NT2/D1 (cell line): Measurements from ENCODE around the gene ELOVL2.
"Not testable (repeated sequence)": the region's sequence is repeated elsewhere in the genome, so short reads cannot be mapped to it uniquely, and the experiment has no call there.

Experiments
- DNase-seq: peaks from one replicate; pipeline ENCODE4 v3.0.0-alpha.2; 2011; ENCODE audit warnings: low read depth, low spot score
- H3K27me3 ChIP-seq: 2 replicates; pipeline ENCODE4 v1.6.0; 2011; ENCODE audit warnings: mild to moderate bottlenecking; ENCODE audit not compliant: insufficient read length, insufficient read depth
- H3K36me3 ChIP-seq: 2 replicates; pipeline ENCODE4 v1.6.1; 2011; ENCODE audit warnings: mild to moderate bottlenecking, low read length, mixed read lengths; ENCODE audit not compliant: insufficient read depth, insufficient read length
- H3K4me1 ChIP-seq: 2 replicates; pipeline ENCODE4 v1.5.1; 2011; ENCODE audit not compliant: insufficient read depth, insufficient read length
- H3K4me3 ChIP-seq: 2 replicates; pipeline ENCODE4 v1.5.1; 2011; ENCODE audit warnings: low read depth; ENCODE audit not compliant: insufficient read length
- H3K9ac ChIP-seq: 2 replicates; pipeline ENCODE4 v1.6.0; 2011; ENCODE audit warnings: low read depth; ENCODE audit not compliant: insufficient read length
- H3K9me3 ChIP-seq: 2 replicates; pipeline ENCODE4 v1.5.1; 2011; ENCODE audit warnings: mild to moderate bottlenecking, low read length; ENCODE audit not compliant: insufficient read depth
- SUZ12 ChIP-seq: IDR thresholded peaks from 2 replicates; pipeline ENCODE4 v1.6.1; 2011; ENCODE audit not compliant: insufficient read length, insufficient read depth; ENCODE audit errors: extremely low read depth
- YY1 ChIP-seq: IDR thresholded peaks from 2 replicates; pipeline ENCODE4 v1.6.1; 2011; ENCODE audit not compliant: insufficient read length, insufficient read depth
- ZNF274 ChIP-seq: IDR thresholded peaks from 2 replicates; pipeline ENCODE4 v1.6.1; 2011; ENCODE audit warnings: mild to moderate bottlenecking, low read depth, low read length

The ELOVL2 gene

DNA sequence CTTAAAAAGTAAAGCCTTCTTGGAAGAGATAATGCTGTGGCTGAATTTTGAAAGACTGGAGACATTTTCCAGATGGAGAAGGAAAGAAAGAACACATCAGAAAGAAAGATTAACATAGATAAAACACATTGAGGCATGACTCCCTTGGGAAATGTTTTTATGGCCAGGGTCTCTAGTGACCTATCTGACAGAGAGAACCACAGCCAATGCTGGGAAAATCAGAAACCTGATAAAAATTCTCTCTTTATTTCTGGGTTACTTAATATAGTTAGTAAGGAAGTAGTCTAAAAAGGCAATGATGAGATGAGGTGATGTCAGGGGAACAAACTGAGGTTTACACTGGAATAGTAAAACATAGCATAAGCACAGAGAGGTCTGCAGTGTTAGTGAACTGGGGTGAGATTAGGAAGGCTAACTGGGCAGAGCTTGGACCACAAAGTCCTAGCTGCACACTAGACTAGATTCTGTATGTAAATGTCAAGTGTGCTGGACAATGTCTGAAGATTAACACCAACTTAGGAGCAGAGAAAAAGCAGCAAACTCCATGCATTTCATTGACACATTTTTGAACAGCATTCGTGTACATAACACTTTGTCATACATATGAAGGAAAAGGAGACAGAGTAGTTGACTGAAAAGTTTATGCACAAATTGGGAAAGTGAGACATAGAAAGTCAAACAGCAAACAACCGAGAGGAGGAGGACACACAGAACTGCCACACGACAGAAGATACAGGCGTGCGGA lies 31.0 kb downstream of the ELOVL2 start:
- no peak for DNase-seq
- Histone ChIP-seq H3K9me3 (no peaks in the 10 kb centered on the region), H3K27me3 (no peaks in the 10 kb centered on the region), H3K4me1 (no peaks in the 10 kb centered on the region), H3K9ac (no peak overlapping the region), H3K4me3 (no peak overlapping the region), H3K36me3 (no peaks in the 10 kb centered on the region)
- TF ChIP-seq ZNF274 = no peak
- TF ChIP-seq SUZ12 = no peak
- no peak for TF ChIP-seq YY1

DNA sequence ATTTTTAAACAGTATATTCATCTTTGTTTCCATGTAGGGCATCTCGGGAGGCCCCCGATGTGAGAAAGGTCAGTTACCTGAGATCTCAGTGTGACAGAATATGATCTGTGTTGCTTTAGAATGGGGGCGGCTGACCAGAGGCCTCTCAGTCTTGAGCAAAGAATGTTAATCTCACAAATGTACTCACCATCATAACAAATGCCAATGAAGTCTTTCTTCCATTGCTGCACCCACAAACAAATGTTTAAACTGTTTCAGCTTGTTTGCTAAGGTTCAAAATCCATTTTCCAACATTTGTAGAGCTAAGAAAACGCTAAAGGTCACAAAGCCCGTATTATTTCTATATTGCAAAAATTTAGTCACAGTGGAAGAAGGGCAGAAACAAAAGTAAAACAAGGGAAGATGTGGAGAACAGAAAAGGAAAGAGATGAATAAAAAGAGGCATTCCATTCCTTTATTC lies 31.8 kb downstream of the ELOVL2 start:
- no peaks in the 10 kb centered on the region for H3K4me1 ChIP-seq
- H3K36me3 ChIP-seq = no peaks in the 10 kb centered on the region
- no peak overlapping the region for H3K9ac ChIP-seq
- no peak for DNase-seq
- TF ChIP-seq ZNF274 = no peak
- TF ChIP-seq YY1 = no peak
- TF ChIP-seq SUZ12 = no peak
- no peaks in the 10 kb centered on the region for H3K27me3 ChIP-seq
- no peaks in the 10 kb centered on the region for H3K9me3 ChIP-seq
- no peak overlapping the region for H3K4me3 ChIP-seq

DNA sequence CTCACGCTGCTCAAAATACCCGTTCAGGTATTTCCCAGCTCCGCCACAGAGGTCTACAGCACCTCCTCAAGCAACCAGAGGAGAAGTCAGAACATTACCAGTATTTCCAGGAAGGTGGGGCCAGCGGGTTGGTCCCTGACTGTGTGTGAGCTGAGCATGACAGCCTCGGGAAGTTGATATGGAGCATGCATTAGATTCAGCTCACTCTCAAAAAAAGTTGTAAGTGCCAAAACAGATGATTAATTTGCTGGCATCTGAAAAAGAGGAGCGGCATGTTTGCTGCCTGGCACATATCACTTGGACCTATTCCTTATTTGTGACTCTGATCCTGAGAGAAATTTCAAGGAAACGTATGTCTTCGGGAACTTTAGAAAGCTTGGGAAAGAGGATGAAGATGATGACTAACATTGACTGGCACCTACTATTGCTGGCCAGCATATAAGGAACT lies 32.3 kb downstream of the ELOVL2 start:
- H3K9ac ChIP-seq = no peak overlapping the region
- no peaks in the 10 kb centered on the region for H3K27me3 ChIP-seq
- H3K9me3 ChIP-seq = no peaks in the 10 kb centered on the region
- H3K4me3 ChIP-seq = no peak overlapping the region
- no peaks in the 10 kb centered on the region for H3K36me3 ChIP-seq
- TF ChIP-seq YY1 = no peak
- no peak for TF ChIP-seq SUZ12
- TF ChIP-seq ZNF274 = no peak
- no peaks in the 10 kb centered on the region for H3K4me1 ChIP-seq
- no peak for DNase-seq

DNA sequence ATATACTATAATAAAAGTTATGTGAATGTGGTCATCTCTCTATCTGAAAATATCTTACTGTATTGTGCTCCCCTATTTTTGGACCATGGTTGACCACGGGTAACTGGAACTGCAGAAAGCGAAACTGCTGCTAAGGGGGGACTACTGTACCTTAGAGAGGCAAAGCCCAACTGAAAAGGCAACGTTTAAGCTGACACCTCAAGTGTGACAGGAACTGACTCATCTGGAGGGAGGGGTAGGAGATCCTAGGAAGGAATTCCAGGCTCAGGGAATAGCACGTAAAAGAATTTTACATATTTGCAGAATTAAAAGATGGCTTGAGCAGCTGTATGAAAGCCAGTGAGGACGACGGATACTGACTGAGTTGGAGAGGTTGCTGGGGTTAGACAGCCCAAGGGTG lies 34.8 kb downstream of the ELOVL2 start:
- Histone ChIP-seq H3K4me3 (no peak overlapping the region), H3K9me3 (no peaks in the 10 kb centered on the region), H3K27me3 (no peaks in the 10 kb centered on the region), H3K9ac (no peak overlapping the region), H3K4me1 (no peaks in the 10 kb centered on the region), H3K36me3 (no peaks in the 10 kb centered on the region)
- TF ChIP-seq ZNF274 (no peak), YY1 (no peak), SUZ12 (no peak)
- DNase-seq = peak; percentile 36

DNA sequence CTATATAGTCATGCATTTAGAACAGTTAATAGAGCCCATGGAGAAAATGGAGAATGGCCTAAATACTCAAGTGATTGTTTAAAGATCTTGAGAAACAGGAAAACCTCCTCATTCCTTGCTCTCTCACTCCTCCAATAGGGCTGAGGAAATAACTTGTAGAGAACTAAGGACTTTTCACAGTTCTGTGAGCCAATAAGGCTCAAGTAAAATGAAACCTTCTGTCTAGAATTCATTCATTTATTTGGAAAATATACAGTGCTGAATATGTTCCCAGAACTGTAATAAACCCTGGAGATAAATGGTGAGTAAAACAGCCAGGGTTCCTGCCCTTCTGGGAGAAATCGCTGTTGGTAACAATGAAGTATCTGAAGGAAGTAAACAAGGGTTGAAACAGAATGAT lies 35.3 kb downstream of the ELOVL2 start:
- DNase-seq = no peak
- H3K9ac ChIP-seq = no peak overlapping the region

DNA sequence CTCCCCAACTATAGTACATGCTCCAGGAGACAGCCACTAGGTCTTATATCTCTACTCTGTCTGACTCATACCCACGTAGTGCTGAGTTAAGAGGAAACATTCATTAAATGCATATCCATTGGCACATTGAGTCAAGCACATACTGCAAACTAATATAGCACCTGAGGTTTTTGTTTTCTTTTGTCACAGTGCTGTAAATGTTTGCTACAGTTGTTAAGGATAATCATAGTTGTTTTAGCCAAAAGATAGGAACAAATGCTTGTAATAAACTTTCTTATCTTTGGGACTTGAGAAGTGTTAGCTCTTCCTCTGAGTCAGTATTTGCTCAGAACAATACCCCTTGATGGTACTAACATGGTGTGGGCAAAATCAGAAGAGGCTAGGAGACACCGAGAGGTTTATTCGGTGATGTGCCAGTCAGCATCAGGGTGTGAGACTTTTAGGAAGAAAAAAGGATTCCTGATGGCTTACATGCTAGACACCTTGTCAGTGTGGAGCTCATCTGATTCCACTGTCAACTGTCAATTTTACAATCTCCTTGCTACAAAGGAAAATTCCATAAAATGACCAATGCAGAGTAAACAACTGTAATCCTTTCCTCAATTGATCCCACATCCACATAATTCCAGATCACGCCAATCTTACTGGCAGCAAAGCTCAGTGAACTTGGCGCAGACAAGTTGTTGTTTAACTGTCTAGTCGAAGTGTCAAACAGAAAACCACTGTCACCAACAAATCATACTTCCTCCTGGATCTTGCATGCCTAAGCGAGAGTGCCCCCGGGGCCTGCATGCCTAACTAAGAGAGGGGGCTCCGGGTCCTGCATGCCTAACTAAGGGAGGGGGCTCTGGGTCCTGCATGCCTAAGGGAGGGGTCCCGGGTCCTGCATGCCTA lies 36.1 kb downstream of the ELOVL2 start:
- Histone ChIP-seq H3K9me3 (no peaks in the 10 kb centered on the region), H3K4me3 (no peak overlapping the region), H3K4me1 (no peaks in the 10 kb centered on the region), H3K27me3 (no peaks in the 10 kb centered on the region), H3K36me3 (no peaks in the 10 kb centered on the region), H3K9ac (no peak overlapping the region)
- DNase-seq = no peak
- no peak for TF ChIP-seq YY1
- TF ChIP-seq ZNF274 = no peak
- TF ChIP-seq SUZ12 = no peak

More for the DNA sequence above, 35.3 kb downstream of the ELOVL2 start:
- Histone ChIP-seq H3K9me3 (no peaks in the 10 kb centered on the region), H3K4me3 (no peak overlapping the region), H3K4me1 (no peaks in the 10 kb centered on the region), H3K36me3 (no peaks in the 10 kb centered on the region), H3K27me3 (no peaks in the 10 kb centered on the region)
- TF ChIP-seq SUZ12 (no peak), ZNF274 (no peak), YY1 (no peak)

DNA sequence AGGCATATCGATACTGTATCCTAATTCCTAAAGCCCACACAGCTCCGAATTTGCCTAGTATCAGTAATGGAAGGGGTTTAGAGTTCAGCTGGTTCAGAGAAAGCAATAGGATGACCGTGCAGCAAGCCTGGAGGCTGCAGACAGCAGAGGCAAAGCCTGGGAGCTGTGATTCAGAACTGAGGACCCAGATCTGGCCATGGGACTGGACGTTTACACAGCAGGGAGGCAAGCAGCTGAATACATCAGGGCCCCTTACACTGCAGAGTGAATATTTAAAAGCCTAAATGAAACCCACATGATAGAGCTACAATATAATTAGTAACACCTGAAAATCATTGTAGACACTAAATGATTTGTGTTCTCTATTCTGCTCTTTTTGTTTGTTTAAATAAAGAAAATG lies 38.0 kb downstream of the ELOVL2 start:
- H3K36me3 ChIP-seq = no peaks in the 10 kb centered on the region
- H3K9ac ChIP-seq = no peak overlapping the region
- no peak overlapping the region for H3K4me3 ChIP-seq
- no peaks in the 10 kb centered on the region for H3K27me3 ChIP-seq
- no peaks in the 10 kb centered on the region for H3K4me1 ChIP-seq
- TF ChIP-seq YY1 (no peak), SUZ12 (no peak), ZNF274 (no peak)
- no peak for DNase-seq
- no peaks in the 10 kb centered on the region for H3K9me3 ChIP-seq

DNA sequence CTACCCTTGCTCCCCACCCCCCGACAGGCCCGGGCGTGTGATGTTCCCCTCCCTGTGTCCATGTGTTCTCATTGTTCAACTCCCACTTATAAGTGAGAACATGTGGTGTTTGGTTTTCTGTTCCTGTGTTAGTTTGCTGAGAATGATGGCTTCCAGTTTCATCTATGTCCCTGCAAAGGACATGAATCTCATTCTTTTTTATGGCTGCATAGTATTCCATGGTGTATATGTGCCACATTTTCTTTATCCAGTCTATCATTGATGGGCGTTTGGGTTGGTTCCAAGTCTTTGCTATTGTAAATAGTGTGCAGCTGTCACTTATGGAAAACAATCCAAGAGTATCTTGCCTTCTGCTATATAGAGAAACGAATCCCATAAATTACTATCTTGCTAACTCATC lies 40.8 kb downstream of the ELOVL2 start:
- H3K36me3 ChIP-seq, H3K27me3 ChIP-seq, H3K4me1 ChIP-seq, H3K9me3 ChIP-seq, H3K9ac ChIP-seq, H3K4me3 ChIP-seq, DNase-seq: not testable (repeated sequence)
